NT2/D1 (cell line): ENCODE results near the gene AQP12A.
A peak's percentile ranks its signal among the peaks of the same experiment; 100 is the strongest.

Experiments
- DNase-seq: peaks from one replicate; pipeline ENCODE4 v3.0.0-alpha.2; 2011; ENCODE audit warnings: low read depth, low spot score
- H3K27me3 ChIP-seq: 2 replicates; pipeline ENCODE4 v1.6.0; 2011; ENCODE audit warnings: mild to moderate bottlenecking; ENCODE audit not compliant: insufficient read length, insufficient read depth
- H3K36me3 ChIP-seq: 2 replicates; pipeline ENCODE4 v1.6.1; 2011; ENCODE audit warnings: mild to moderate bottlenecking, low read length, mixed read lengths; ENCODE audit not compliant: insufficient read depth, insufficient read length
- H3K4me1 ChIP-seq: 2 replicates; pipeline ENCODE4 v1.5.1; 2011; ENCODE audit not compliant: insufficient read depth, insufficient read length
- H3K4me3 ChIP-seq: 2 replicates; pipeline ENCODE4 v1.5.1; 2011; ENCODE audit warnings: low read depth; ENCODE audit not compliant: insufficient read length
- H3K9ac ChIP-seq: 2 replicates; pipeline ENCODE4 v1.6.0; 2011; ENCODE audit warnings: low read depth; ENCODE audit not compliant: insufficient read length
- H3K9me3 ChIP-seq: 2 replicates; pipeline ENCODE4 v1.5.1; 2011; ENCODE audit warnings: mild to moderate bottlenecking, low read length; ENCODE audit not compliant: insufficient read depth
- SUZ12 ChIP-seq: IDR thresholded peaks from 2 replicates; pipeline ENCODE4 v1.6.1; 2011; ENCODE audit not compliant: insufficient read length, insufficient read depth; ENCODE audit errors: extremely low read depth
- YY1 ChIP-seq: IDR thresholded peaks from 2 replicates; pipeline ENCODE4 v1.6.1; 2011; ENCODE audit not compliant: insufficient read length, insufficient read depth
- ZNF274 ChIP-seq: IDR thresholded peaks from 2 replicates; pipeline ENCODE4 v1.6.1; 2011; ENCODE audit warnings: mild to moderate bottlenecking, low read depth, low read length

AQP12A gene

GRCh38 chr2:240717681-240718581, 26.3 kb downstream of the AQP12A start:
- H3K27me3 ChIP-seq, result no peaks in the 10 kb centered on the region
- H3K9me3 ChIP-seq, result no peaks in the 10 kb centered on the region; the same call in 1 of the 2 replicates
- no peak for DNase-seq
- H3K4me1 ChIP-seq, result peaks cover 2% of the 10 kb centered on the region
- TF ChIP-seq SUZ12 (no peak), YY1 (no peak), ZNF274 (no peak)
- H3K9ac ChIP-seq, result peak overlapping the region; percentile 10
- H3K4me3 ChIP-seq, result no peak overlapping the region
- peaks cover 3% of the 10 kb centered on the region for H3K36me3 ChIP-seq

- H3K4me3 ChIP-seq, result no peak overlapping the region
- no peak for TF ChIP-seq YY1
- TF ChIP-seq ZNF274, result no peak
- TF ChIP-seq SUZ12, result no peak
- H3K27me3 ChIP-seq, result no peaks in the 10 kb centered on the region
- peaks cover 2% of the 10 kb centered on the region for H3K4me1 ChIP-seq
- H3K9ac ChIP-seq, result no peak overlapping the region
- H3K9me3 ChIP-seq, result no peaks in the 10 kb centered on the region; the same call in 1 of the 2 replicates
- no peak for DNase-seq
- peaks cover 3% of the 10 kb centered on the region for H3K36me3 ChIP-seq
Observed at GRCh38 chr2:240718896-240719490, 27.3 kb downstream of the AQP12A start.

GRCh38 chr2:240719676-240720545, 28.2 kb downstream of the AQP12A start:
- H3K36me3 ChIP-seq, result peaks cover 3% of the 10 kb centered on the region
- no peak for DNase-seq
- no peak overlapping the region for H3K9ac ChIP-seq

GRCh38 chr2:240720686-240721595, 29.3 kb downstream of the AQP12A start:
- Histone ChIP-seq H3K4me3 (no peak overlapping the region), H3K4me1 (no peaks in the 10 kb centered on the region), H3K9ac (no peak overlapping the region), H3K36me3 (peaks cover 3% of the 10 kb centered on the region), H3K9me3 (no peaks in the 10 kb centered on the region; the same call in 1 of the 2 replicates), H3K27me3 (no peaks in the 10 kb centered on the region)
- TF ChIP-seq YY1 (no peak), SUZ12 (no peak), ZNF274 (no peak)
- no peak for DNase-seq

More at GRCh38 chr2:240719676-240720545, 28.2 kb downstream of the AQP12A start:
- H3K4me3 ChIP-seq, result no peak overlapping the region
- H3K4me1 ChIP-seq, result peaks cover under 1% of the 10 kb centered on the region
- H3K27me3 ChIP-seq, result no peaks in the 10 kb centered on the region
- TF ChIP-seq YY1 (no peak), ZNF274 (no peak), SUZ12 (no peak)
- no peaks in the 10 kb centered on the region; the same call in 1 of the 2 replicates for H3K9me3 ChIP-seq

GRCh38 chr2:240721596-240722180, 30.0 kb downstream of the AQP12A start:
- no peak for DNase-seq
- Histone ChIP-seq H3K36me3 (peaks cover 3% of the 10 kb centered on the region), H3K9ac (no peak overlapping the region), H3K9me3 (no peaks in the 10 kb centered on the region; the same call in 1 of the 2 replicates), H3K4me3 (no peak overlapping the region), H3K27me3 (no peaks in the 10 kb centered on the region), H3K4me1 (no peaks in the 10 kb centered on the region)
- TF ChIP-seq SUZ12 (no peak), ZNF274 (no peak), YY1 (no peak)

GRCh38 chr2:240722376-240722775, 30.7 kb downstream of the AQP12A start:
- H3K27me3 ChIP-seq, result no peaks in the 10 kb centered on the region
- no peak overlapping the region for H3K4me3 ChIP-seq
- no peak for DNase-seq
- TF ChIP-seq YY1, result no peak
- TF ChIP-seq ZNF274, result no peak
- no peak for TF ChIP-seq SUZ12
- H3K4me1 ChIP-seq, result no peaks in the 10 kb centered on the region
- H3K36me3 ChIP-seq, result peaks cover 3% of the 10 kb centered on the region
- no peaks in the 10 kb centered on the region; the same call in 1 of the 2 replicates for H3K9me3 ChIP-seq
- no peak overlapping the region for H3K9ac ChIP-seq
